ENCODE results near the gene COL4A3.
A peak's percentile ranks its signal among the peaks of the same experiment; 100 is the strongest.

Gene COL4A3

DNA sequence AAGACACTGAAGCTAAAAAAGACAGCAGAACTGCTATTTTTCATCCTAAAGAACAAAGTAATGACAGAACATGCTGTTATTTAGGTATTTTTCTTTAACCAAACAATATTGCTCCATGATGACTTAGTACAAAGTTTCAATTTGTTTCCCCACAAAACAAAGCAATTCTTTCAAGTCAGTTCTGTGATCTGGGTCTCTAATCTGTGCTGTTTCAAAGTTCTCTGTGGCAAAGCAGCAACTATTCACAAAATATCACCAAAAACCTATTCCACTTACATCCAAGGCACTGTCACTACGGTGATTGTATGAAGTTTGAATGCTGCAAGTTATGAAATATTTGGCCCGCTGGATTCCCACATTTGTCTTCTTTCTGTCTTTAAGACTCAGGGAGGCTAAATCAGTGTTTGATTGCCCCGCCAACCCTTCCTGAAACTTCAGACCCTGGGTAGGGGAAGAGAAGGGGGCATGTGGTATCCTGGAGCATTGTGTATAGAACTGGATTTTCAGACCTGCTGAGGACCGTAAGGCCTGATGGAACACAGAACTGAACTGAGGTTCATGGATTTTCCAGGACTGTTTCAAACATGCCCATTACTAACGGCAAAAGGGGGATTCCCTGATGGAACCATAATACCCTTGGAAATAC is 147.6 kb downstream of the COL4A3 start:
- DNase-seq (ENCODE audit: insufficient read length, low spot score) (no peak), FAIRE-seq (no peak)
- TF ChIP-seq POLR2A (IDR thresholded peaks at IDR 0.05; ENCODE audit: low read depth, low read length) = no peak

DNA sequence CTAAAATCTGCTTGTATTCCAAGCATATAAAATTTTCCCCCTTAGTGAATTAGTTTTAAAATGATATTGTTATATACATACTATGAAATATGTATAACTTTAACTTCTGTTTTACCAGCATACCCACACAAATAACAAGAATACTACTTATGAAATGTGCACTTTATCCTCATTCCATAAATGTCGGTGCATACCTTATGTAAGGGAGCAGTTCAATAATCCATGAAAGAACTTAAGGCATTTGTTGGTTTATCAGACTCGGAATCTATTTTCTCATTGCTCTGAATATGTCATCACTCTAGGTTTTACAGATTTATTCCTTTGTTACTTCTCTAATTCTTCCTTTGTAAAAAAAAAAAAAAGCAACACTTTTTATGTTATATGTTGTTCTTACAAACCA is 148.2 kb downstream of the COL4A3 start:
- TF ChIP-seq POLR2A (IDR thresholded peaks at IDR 0.05; ENCODE audit: low read depth, low read length) = no peak
- FAIRE-seq (no peak), DNase-seq (ENCODE audit: insufficient read length, low spot score) (no peak)

DNA sequence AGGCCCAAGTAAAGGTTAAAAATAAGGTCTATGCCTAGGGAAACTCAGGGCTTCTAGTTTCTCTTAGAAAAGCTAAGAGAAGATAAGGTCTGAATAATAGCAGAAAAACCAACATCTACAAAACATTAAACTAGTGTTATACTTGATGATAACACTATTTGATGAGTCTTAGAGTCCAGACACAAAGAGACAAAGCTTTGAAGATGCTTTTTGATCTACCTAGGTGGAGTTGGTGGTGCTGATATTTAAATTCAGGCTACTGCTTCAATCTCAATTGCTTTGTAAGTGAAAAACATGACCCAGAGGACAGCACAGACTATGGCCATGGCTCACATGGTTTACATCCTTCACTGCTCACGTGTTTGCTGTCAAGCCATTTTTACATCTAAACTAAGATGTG is 148.9 kb downstream of the COL4A3 start:
- DNase-seq (ENCODE audit: insufficient read length, low spot score) = no peak
- no peak for FAIRE-seq
- no peak for TF ChIP-seq POLR2A (IDR thresholded peaks at IDR 0.05; ENCODE audit: low read depth, low read length)

DNA sequence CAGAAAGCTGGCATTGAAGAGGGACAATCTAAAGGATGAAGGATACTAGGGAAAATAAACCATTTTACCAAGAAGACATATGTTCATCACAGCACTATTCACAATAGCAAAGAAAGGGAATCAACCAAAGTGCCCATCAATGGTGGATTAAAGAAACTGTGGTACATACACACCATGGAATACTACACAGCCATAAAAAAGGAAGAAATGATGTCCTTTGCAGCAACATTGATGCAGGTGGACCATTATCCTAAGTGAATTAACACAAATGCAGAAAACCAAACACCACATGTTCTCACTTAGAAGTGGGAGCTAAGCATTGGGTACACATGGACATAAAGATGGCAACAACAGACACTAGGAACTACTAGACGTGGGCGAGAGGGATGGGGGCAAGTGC is 153.4 kb downstream of the COL4A3 start:
- TF ChIP-seq POLR2A (IDR thresholded peaks at IDR 0.05; ENCODE audit: low read depth, low read length) = no peak
- DNase-seq (ENCODE audit: insufficient read length, low spot score) (no peak), FAIRE-seq (no peak)

DNA sequence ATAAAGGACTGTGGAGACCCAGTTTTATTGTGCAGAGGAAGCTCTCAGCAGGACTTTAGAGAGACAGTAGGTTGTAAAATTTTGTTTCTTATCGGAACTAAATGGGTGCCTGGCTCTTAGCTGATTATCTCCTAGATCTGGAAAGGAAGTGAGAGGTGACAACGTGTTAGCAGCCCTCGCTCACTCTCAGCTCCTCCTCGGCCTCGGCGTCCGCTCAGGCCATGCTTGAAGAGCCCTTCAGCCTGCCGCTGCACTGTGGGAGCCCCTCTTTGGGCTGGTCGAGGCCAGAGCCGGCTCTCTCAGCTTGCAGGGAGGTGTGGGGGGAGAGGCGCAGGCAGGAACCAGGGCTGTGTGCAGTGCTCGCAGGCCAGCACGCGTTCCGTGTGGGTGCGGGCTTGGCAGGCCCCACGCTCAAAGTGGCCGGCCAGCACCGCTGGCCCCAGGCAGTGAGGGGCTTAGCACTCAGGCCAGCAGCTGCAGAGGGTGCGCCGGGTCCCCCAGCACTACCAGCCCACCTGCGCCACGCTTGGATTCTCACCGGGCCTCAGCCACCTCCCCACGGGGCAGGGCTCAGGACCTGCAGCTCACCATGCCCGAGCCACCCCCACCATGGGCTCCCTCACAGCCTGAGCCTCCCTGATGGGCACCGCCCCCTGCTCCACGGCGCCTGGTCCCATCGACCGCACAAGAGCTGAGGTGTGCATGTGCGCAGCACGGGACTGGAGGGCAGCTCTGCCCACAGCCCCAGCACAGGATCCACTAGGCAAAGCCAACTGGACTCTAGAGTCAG is 156.1 kb downstream of the COL4A3 start:
- DNase-seq (ENCODE audit: insufficient read length, low spot score) = no peak
- no peak for FAIRE-seq
- no peak for TF ChIP-seq POLR2A (IDR thresholded peaks at IDR 0.05; ENCODE audit: low read depth, low read length)

DNA sequence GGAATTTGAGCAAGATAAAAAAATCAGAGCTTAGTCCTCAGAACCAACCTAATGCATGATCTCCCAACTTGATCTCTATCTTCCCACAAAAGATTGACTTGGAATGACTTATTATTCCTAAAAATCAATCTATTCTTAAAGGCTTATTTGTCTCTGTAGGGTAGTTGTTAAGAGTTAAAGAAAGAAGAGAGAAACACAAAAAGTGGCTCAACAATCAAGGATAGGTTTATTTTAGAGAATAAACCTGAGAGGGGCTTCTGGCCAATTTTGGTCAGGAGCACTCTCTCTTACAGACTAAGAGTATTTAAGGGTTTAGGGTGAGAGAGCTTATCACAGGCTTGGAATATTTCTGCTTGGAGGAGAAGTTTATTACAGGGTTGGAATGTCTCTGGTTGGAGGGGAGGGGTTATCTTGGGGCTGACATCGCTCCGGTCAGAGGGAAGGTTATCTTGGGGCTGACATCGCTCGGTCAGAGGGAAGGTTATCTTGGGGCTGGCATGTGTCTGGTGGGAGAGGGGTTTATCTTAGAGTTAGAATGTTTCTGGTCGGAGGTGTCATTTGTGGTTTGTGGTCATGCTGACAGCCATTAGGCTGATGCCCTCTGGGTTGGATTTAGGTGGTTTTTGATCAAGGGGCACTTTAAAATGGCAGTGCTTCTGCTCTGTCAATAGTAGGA is 158.2 kb downstream of the COL4A3 start:
- no peak for DNase-seq (ENCODE audit: insufficient read length, low spot score)
- no peak for TF ChIP-seq POLR2A (IDR thresholded peaks at IDR 0.05; ENCODE audit: low read depth, low read length)

DNA sequence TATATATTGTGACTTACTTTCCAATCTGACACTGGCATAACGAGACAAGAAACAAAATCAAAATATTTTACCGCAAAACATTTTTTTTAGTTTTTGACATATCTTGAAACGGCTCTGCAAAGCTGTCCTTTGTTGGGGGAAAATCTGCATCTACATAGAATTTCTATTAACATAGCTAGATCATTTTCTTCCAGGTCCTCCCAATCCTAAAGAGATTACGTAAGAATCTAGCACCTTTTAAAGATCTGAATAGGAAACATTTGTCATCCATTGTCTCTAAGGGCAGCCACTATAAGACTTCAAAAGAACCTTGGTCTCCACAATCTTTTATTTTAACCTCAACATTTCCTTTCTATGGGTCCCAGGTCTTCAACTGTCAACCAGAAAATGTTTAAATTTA is 159.4 kb downstream of the COL4A3 start:
- DNase-seq (ENCODE audit: insufficient read length, low spot score) (no peak), FAIRE-seq (no peak)
- TF ChIP-seq POLR2A (IDR thresholded peaks at IDR 0.05; ENCODE audit: low read depth, low read length) = no peak

More for the DNA sequence above, 158.2 kb downstream of the COL4A3 start:
- no peak for FAIRE-seq

DNA sequence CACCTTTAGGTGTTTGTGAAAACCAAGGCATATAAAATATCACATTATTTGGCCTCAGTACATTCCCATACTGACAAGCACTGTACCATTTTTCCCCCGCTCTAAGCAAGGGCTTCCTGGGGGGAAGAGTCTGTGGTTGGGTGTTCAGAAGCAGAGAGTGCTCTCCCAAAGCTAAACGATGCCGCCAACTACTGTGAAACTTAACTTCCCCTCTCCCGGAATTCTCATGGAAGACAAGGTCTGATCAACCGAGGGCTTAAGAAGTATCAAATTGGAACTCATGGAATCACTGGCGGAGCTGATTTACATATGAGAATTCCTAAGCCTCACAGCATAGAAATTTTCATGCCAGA is 160.2 kb downstream of the COL4A3 start:
- no peak for TF ChIP-seq POLR2A (IDR thresholded peaks at IDR 0.05; ENCODE audit: low read depth, low read length)
- no peak for FAIRE-seq
- DNase-seq (ENCODE audit: insufficient read length, low spot score) = peak; percentile 29

DNA sequence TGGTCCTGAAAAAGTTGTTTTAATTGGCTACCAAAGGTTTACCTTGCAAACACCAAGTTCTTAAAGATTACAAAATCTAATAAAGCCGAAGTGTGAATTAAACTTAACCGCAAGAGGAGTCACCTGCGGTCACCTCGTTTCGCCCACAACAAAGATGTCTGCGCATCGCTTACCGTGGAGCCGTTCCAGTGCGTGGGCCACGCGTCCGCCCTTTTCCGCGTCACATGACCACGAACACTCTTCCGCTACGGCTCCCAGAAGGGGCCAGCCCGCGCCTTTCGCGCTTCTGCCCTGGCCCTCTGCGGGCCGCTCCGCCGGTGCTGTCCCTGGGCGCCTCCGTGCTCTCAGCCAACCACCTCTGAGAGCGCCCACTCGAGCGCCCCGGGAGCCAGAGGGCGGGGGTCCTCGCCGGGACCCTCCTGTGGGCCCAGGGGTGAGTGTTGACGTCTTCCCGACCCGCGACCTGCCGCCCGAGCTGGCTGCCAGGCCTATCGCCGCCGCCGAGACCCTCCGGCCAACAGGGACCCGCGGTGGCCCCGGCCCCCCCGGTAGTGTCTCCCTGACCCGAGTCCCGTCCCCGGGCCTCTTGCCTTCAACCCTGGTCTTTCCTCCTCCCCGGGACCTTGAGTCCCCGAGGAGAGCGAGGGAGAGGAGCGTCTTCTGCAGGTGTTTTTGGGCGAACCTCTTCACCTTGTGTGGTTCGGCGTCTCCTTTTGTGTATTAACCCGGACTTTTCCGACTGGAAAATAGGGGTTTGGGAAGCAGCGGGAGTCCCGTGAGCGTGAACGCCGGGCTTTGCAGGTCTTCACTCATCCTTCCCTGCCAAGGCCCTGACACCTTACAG is 160.8 kb downstream of the COL4A3 start, which contains the start of gene MFF:
Gene MFF, plus strand, starts transcription at position 257 of the 844 bp plus-strand sequence. CDS start 5,415 bp downstream, outside the sequence.
- peak; percentile 79 for DNase-seq (ENCODE audit: insufficient read length, low spot score)
- peak; percentile 73 for TF ChIP-seq POLR2A (IDR thresholded peaks at IDR 0.05; ENCODE audit: low read depth, low read length)
- FAIRE-seq = peak; percentile 98

DNA sequence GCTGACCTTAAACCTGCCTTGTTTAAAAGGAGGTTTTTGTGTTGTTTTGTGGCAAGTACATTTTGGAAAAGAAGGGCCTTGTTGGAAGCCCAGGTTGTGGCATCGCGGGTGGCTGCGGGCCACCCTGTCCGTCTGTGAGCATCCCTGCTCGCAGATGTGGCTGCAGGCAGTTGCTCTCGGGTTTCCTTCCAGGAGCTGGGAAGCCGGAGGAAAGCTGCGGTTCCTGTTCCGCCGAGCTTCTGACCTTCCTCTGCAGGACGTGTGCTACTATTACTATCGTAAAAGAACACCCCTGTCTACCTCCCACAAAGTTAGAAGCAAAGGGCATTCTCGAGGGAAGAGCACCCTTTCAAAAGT is 161.4 kb downstream of the COL4A3 start:
- DNase-seq (ENCODE audit: insufficient read length, low spot score) (peak; percentile 16), FAIRE-seq (no peak)
- TF ChIP-seq POLR2A (IDR thresholded peaks at IDR 0.05; ENCODE audit: low read depth, low read length) = no peak

DNA sequence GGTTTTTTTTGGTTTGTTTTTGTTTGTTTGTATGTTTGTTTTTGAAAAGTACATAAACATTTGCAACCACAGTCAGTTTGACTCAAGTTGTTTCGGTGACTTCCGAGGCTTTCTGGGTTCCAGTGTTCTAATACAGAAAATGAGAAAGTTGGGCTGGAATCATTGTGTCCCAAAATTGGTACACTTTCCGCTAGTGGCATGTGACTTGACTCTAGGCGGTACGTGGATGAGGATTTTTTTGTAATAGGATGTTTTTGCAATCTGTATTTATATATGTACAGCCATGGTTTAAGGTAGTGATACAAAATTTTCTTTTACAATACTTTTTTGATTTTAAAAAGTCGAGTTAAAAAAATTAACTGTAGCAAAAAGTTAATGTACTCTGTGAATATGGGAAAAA is 162.4 kb downstream of the COL4A3 start:
- no peak for TF ChIP-seq POLR2A (IDR thresholded peaks at IDR 0.05; ENCODE audit: low read depth, low read length)
- FAIRE-seq (no peak), DNase-seq (ENCODE audit: insufficient read length, low spot score) (no peak)

DNA sequence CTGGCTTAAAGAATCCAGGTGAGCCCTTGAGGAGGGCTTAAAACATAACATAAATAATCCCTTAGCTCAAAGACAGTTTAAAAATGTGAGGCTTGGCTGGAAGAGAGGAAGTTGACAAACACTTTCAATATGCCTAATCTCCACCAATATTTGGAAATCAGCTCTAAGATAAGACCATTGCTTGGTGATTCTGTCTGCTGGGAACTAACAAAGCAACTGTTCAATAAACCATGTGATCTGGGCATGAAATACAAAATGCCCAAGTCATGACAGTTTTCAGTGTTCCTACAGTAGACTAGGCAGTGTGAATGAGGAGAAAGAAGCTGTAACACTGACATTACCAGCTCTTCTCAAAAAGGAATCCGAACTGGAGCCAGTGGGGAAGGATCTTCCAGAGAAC is 171.3 kb downstream of the COL4A3 start:
- FAIRE-seq (no peak), DNase-seq (ENCODE audit: insufficient read length, low spot score) (no peak)
- TF ChIP-seq POLR2A (IDR thresholded peaks at IDR 0.05; ENCODE audit: low read depth, low read length) = no peak

DNA sequence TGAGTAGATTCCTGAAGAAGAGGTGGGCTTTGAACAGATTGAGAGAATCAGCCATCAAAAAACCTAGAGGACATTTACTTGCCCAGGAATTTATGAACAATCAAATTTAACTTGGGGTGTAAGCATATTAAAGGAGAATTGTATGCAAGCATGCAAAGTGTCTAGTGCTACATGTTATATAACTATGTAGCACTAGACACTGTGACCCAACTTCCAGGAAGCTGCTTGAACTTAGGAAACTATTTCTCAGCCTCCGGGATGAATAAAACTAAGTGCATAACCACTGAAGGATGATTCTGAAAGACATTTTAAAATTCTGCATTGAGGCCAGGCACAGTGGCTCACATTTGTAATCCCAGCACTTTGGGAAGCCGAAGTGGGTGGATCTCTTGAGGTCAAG is 173.0 kb downstream of the COL4A3 start:
- DNase-seq (ENCODE audit: insufficient read length, low spot score) = no peak
- no peak for TF ChIP-seq POLR2A (IDR thresholded peaks at IDR 0.05; ENCODE audit: low read depth, low read length)
- FAIRE-seq = no peak

DNA sequence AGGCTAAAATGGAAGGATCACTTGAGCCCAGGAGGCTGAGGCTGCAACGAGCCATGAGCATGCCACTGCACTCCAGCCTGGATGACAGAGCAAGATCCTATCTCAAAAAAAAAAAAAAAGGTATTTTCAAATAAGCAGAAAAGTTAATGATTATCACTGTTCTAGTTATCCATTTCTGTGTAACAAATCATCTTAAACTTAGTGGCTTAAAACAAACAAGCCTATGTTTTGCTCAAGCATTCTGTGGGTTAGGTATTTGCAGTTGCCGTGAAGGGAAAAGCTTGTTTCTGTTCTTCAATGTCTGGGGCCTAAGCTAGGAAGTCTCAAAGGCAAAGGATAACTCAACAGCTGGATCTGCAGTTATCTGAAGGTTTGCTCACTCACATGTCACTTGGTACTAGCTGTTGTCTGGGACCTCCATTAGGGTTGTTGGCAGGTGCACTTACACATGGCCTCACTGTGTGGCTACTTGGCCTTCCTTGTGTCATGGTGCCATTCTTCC is 174.7 kb downstream of the COL4A3 start:
- DNase-seq (ENCODE audit: insufficient read length, low spot score) = no peak
- TF ChIP-seq POLR2A (IDR thresholded peaks at IDR 0.05; ENCODE audit: low read depth, low read length) = no peak
- no peak for FAIRE-seq

Measured in H54 (cell line).